HEK293 (cell line): ENCODE data around the gene ZNF227.

ENCODE experiments used
- CTCF ChIP-seq: fragments of 450-650 bp; formaldehyde crosslinking; IDR thresholded peaks from 2 replicates; pipeline ENCODE4 v1.5.1; 2016; ENCODE audit warnings: missing biosample characterization, missing genetic modification characterization
- KLF7 ChIP-seq: fragments of 450-650 bp; formaldehyde crosslinking; IDR thresholded peaks from 2 replicates; pipeline ENCODE4 v1.5.1; 2016; ENCODE audit warnings: missing biosample characterization, missing genetic modification characterization, borderline replicate concordance
- MEIS1 ChIP-seq: sonication (generic); formaldehyde crosslinking; IDR thresholded peaks from 2 replicates; pipeline ENCODE4 v1.8.1; 2022; ENCODE audit warnings: missing genetic modification reagents, mild to moderate bottlenecking, borderline replicate concordance
- REST ChIP-seq: fragments of 450-650 bp; formaldehyde crosslinking; IDR thresholded peaks from 2 replicates; pipeline ENCODE4 v1.5.1; 2016; ENCODE audit warnings: missing biosample characterization, missing genetic modification characterization
- ZBTB10 ChIP-seq: fragments of 450-650 bp; formaldehyde crosslinking; IDR thresholded peaks from 2 replicates; pipeline ENCODE4 v1.5.1; 2016; ENCODE audit warnings: missing biosample characterization, missing genetic modification characterization
- ZNF266 ChIP-seq: fragments of 450-650 bp; formaldehyde crosslinking; IDR thresholded peaks from 2 replicates; pipeline ENCODE4 v1.5.1; 2016; ENCODE audit warnings: missing biosample characterization, missing genetic modification characterization, low read depth
- ZNF341 ChIP-seq: fragments of 450-650 bp; formaldehyde crosslinking; IDR thresholded peaks from 2 replicates; pipeline ENCODE4; 2016; ENCODE audit warnings: low read depth, missing biosample characterization, missing genetic modification characterization
- ZSCAN30 ChIP-seq: fragments of 450-650 bp; IDR thresholded peaks from 2 replicates; pipeline ENCODE4 v1.5.1; 2018; ENCODE audit warnings: missing biosample characterization, mild to moderate bottlenecking, missing genetic modification characterization, moderate library complexity

- TF ChIP-seq ZNF266 (no peak), MEIS1 (no peak), ZBTB10 (no peak), KLF7 (tag by site-specific recombination) (no peak), CTCF (tag by site-specific recombination) (no peak), ZNF341 (tag by site-specific recombination) (no peak), REST (tag by site-specific recombination) (no peak), ZSCAN30 (no peak)
Measured at GRCh38 chr19:44164327-44164672, 48.0 kb upstream of the ZNF227 start.
